NT2/D1 (cell line): ENCODE measurements around the gene CREBL2.
"Not testable (repeated sequence)": the region's sequence is repeated elsewhere in the genome, so short reads cannot be mapped to it uniquely, and the experiment has no call there.

ENCODE experiments used
- DNase-seq: peaks from one replicate; pipeline ENCODE4 v3.0.0-alpha.2; 2011; ENCODE audit warnings: low read depth, low spot score
- H3K27me3 ChIP-seq: 2 replicates; pipeline ENCODE4 v1.6.0; 2011; ENCODE audit warnings: mild to moderate bottlenecking; ENCODE audit not compliant: insufficient read length, insufficient read depth
- H3K36me3 ChIP-seq: 2 replicates; pipeline ENCODE4 v1.6.1; 2011; ENCODE audit warnings: mild to moderate bottlenecking, low read length, mixed read lengths; ENCODE audit not compliant: insufficient read depth, insufficient read length
- H3K4me1 ChIP-seq: 2 replicates; pipeline ENCODE4 v1.5.1; 2011; ENCODE audit not compliant: insufficient read depth, insufficient read length
- H3K4me3 ChIP-seq: 2 replicates; pipeline ENCODE4 v1.5.1; 2011; ENCODE audit warnings: low read depth; ENCODE audit not compliant: insufficient read length
- H3K9ac ChIP-seq: 2 replicates; pipeline ENCODE4 v1.6.0; 2011; ENCODE audit warnings: low read depth; ENCODE audit not compliant: insufficient read length
- H3K9me3 ChIP-seq: 2 replicates; pipeline ENCODE4 v1.5.1; 2011; ENCODE audit warnings: mild to moderate bottlenecking, low read length; ENCODE audit not compliant: insufficient read depth
- SUZ12 ChIP-seq: IDR thresholded peaks from 2 replicates; pipeline ENCODE4 v1.6.1; 2011; ENCODE audit not compliant: insufficient read length, insufficient read depth; ENCODE audit errors: extremely low read depth
- YY1 ChIP-seq: IDR thresholded peaks from 2 replicates; pipeline ENCODE4 v1.6.1; 2011; ENCODE audit not compliant: insufficient read length, insufficient read depth
- ZNF274 ChIP-seq: IDR thresholded peaks from 2 replicates; pipeline ENCODE4 v1.6.1; 2011; ENCODE audit warnings: mild to moderate bottlenecking, low read depth, low read length

The CREBL2 gene, protein sequence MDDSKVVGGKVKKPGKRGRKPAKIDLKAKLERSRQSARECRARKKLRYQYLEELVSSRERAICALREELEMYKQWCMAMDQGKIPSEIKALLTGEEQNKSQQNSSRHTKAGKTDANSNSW

DNA sequence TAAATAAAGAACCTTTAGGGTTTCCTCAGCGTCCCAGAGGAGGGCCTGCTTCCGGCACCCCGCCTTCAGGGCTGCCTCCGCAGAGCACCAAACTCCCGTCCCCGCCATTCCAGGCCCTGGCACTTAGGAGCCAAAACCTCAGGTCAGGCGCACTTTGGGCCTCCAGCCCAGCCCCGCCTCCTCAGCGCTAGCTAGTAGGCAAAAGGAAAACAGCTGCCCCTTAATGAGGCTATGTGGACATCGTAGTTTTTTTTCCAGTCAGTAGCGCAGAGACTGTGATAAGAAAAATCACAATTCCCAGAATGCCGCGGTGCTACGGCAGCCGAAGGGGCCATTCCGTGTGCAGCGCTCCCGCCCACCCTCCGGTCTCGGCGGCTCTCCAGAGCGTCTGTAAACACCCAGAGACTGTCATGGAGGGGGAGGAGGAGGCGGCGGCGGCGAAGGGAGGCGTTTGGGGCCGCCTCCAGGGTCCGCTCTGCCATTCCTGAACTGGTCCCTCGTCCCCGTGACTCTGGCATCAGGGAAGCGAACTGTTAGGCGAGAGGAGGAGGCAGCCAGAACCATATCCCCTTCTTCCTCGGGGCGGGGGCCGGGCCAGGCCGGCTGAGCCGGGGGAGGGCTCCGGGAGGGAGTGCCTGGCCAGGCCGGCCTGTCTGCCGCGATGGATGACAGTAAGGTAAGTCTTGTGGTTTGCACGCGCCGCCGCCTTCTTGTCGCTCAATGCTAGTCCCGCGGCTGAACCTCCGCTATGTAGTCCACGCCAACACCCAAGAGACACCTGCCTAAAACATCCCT is at the start of gene CREBL2:
CREBL2 (plus strand) TSS at position 365 of the 795 bp plus-strand sequence; CDS start at position 662, 297 bp downstream.
- peak within 1 kb of the TSS; percentile 87 for H3K9ac ChIP-seq
- no peaks in the 10 kb centered on the region for H3K27me3 ChIP-seq
- peak; percentile 99 for DNase-seq
- peaks cover 13% of the 10 kb centered on the region for H3K36me3 ChIP-seq
- H3K4me1 ChIP-seq, result no peaks in the 10 kb centered on the region
- no peaks in the 10 kb centered on the region for H3K9me3 ChIP-seq
- H3K4me3 ChIP-seq, result peak within 1 kb of the TSS; percentile 83
- no peak for TF ChIP-seq YY1
- no peak for TF ChIP-seq ZNF274

DNA sequence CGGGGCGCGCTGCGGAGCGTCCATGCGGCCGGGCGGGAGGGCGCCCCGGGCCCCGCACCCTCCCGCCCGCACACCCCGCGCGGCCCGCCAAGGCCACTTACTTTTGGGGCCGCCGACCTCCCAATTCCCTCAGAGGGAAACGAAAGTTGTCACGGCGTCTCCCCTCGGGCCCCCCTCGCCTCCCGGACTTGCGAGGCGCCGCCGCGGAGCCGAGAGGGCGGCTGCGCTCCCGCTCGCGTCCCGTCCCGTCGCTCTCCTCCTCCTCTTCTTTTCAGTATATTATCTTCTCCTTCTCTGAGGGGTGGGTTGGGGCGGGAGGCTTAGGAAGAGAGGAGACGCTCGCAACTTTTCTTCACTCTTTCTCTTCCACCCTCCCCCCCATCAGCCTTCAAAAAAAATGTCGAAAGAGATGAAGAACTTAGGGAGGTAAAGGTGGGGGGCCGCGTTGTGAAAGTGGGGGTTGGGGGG is 49.6 kb upstream of the CREBL2 start:
- TF ChIP-seq ZNF274, result no peak
- no peak for TF ChIP-seq SUZ12
- TF ChIP-seq YY1, result no peak
- H3K4me3 ChIP-seq, result peak overlapping the region; percentile 92
- peaks cover 16% of the 10 kb centered on the region for H3K9me3 ChIP-seq
- H3K4me1 ChIP-seq, result peaks cover 2% of the 10 kb centered on the region
- DNase-seq, result peak; percentile 71
- H3K27me3 ChIP-seq, result no peaks in the 10 kb centered on the region
- H3K36me3 ChIP-seq, result no peaks in the 10 kb centered on the region
- H3K9ac ChIP-seq, result peak overlapping the region; percentile 99

DNA sequence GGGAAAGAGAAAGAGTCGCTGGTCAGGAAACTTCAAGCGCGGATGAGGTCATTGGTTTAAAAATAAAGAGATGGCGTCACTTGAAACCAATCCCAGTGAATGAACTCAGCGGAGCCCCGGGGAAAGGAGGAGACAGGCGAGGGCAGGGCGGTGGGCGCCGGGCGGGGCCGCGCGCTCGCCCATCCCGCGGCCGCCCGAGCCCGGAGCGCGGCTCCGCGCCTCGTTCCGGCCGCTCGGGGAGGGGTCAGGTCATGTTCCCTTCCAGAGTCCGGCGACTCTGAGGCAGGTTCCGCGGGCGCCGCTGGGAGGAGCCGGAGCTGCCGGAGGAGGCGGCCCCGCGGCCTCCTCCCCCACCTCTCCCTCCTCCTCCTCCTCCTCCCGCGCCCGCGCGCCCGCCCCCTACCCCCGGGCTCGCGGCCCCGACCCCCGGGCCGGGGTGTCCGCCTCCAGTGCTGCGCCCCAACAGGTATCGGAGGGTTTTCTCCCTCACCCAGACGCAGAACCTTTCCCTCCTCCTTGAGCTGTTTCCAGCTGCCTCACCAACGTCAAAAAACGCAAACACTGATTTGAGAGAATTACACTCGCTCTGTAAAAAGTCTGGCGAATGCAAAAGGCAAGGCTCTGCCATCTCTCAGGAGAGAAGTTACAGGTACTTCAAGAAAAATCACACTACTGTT is 49.0 kb upstream of the CREBL2 start, which contains the start of gene DUSP16:
DUSP16 (minus strand) TSS at position 279 of the 677 bp plus-strand sequence. CDS start 41,765 bp downstream, outside the sequence.
- Histone ChIP-seq H3K27me3 (no peaks in the 10 kb centered on the region), H3K9me3 (peaks cover 23% of the 10 kb centered on the region)
- DNase-seq, result peak; percentile 99

DNA sequence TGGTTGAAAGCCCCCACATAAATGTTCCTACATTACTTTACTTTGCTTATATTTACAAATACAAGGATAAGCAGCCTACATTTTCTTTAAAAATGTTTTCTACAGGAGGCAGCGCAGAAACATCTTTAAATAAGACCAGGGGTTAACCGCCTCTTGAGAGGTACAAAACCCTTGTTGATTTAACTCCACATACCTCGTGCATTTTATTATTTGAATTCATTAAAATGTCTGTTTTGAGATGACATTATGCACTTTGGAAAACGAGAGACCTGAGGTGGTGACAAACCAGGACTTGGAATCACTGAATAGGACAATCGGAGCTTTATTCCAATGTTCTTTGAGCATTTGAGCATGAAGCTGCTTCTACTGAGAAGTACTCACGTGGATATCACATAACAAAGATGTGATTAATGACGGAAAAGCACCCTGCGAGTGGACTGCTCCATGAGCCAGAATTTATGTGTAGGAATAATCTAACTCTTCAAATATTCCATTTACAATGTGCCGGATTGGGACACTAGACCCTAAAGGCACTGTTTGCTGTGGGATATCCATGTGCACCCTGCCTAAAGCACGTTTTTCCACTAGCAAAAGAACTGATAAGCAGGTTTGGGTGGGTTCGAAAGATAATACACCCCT is 48.3 kb upstream of the CREBL2 start:
- H3K36me3 ChIP-seq, result no peaks in the 10 kb centered on the region
- peaks cover 23% of the 10 kb centered on the region for H3K9me3 ChIP-seq
- H3K4me3 ChIP-seq, result peak overlapping the region; percentile 50
- DNase-seq, result no peak
- H3K4me1 ChIP-seq, result peaks cover 2% of the 10 kb centered on the region
- peak overlapping the region; percentile 81 for H3K9ac ChIP-seq
- H3K27me3 ChIP-seq, result no peaks in the 10 kb centered on the region
- no peak for TF ChIP-seq SUZ12
- TF ChIP-seq YY1, result no peak
- TF ChIP-seq ZNF274, result no peak

More for the DNA sequence above, 49.0 kb upstream of the CREBL2 start, which contains the start of gene DUSP16:
- TF ChIP-seq SUZ12 (no peak), ZNF274 (no peak), YY1 (no peak)
- H3K9ac ChIP-seq, result peak within 1 kb of the TSS; percentile 99
- H3K4me1 ChIP-seq, result peaks cover 2% of the 10 kb centered on the region
- H3K4me3 ChIP-seq, result peak within 1 kb of the TSS; percentile 92
- H3K36me3 ChIP-seq, result no peaks in the 10 kb centered on the region

DNA sequence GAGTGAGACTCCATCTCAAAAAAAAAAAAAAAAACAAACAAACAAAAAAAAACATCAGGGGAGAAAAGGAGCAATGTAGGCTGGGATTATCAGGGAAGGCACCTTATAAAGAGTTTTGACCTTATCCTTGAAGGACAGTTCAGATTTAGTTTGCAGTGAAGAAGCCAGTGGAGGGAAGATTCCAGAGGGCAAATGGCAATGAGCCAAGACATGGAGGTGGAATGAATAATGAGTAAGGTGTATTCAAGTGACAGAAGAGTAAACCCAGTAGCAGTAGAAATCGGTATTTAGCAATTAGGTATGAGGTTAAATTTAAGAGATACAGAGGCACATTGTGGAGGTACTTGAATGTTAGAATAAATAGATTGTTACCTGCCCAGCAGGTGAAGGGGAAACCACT is 46.8 kb upstream of the CREBL2 start:
- Histone ChIP-seq H3K9ac (no peak overlapping the region), H3K4me3 (no peak overlapping the region), H3K4me1 (peaks cover 2% of the 10 kb centered on the region), H3K27me3 (no peaks in the 10 kb centered on the region), H3K9me3 (peaks cover 23% of the 10 kb centered on the region), H3K36me3 (no peaks in the 10 kb centered on the region)
- no peak for DNase-seq
- TF ChIP-seq YY1 (no peak), SUZ12 (no peak), ZNF274 (no peak)

DNA sequence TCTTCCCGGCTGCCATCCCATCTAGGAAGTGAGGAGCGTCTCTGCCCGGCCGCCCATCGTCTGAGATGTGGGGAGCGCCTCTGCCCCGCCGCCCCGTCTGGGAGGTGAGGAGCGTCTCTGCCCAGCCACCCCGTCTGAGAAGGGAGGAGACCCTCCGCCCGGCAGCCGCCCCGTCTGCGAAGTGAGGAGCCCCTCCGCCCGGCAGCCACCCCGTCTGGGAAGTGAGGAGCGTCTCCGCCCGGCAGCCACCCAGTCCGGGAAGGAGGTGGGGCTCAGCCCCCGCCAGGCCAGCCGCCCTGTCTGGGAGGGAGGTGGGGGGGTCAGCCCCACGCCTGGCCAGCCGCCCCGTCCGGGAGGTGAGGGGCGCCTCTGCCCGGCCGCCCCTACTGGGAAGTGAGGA is 45.7 kb upstream of the CREBL2 start:
- not testable (repeated sequence) for H3K4me3 ChIP-seq, H3K4me1 ChIP-seq, DNase-seq, H3K36me3 ChIP-seq, H3K9ac ChIP-seq, H3K27me3 ChIP-seq
- H3K9me3 ChIP-seq, result peaks cover 23% of the 10 kb centered on the region
